Upper lobe of left lung (tissue), 6 donors: ENCODE data around the gene MIGA1. TPM values are rescaled to one million over a fixed set of nuclear protein-coding genes. Genes with fewer than 3 reads are reported as not detected.
A peak's percentile ranks its signal among the peaks of the same experiment; 100 is the strongest.

Source experiments
- ATAC-seq, 2 donors: fragments of 200-7000 bp; cut with Tn5 transposase; one replicate each; pipeline ENCODE4 v1.9.1; 2022; ENCODE audit warnings: mild to moderate bottlenecking in 2 of 2, moderate library complexity in 2 of 2; ENCODE audit not compliant: low FRiP score in 2 of 2
- DNase-seq, 2 donors: peaks; one replicate each; pipeline ENCODE4 v3.0.0-alpha.2; 2019 to 2020
- H3K27ac ChIP-seq, 4 donors: fragments of 200-600 bp; sonication (generic); one replicate each; pipeline ENCODE4 v1.5.1; 2016 to 2019
- H3K27me3 ChIP-seq, 4 donors: fragments of 200-600 bp; sonication (generic); one replicate each; pipeline ENCODE4 v1.5.1; 2017 to 2019
- H3K36me3 ChIP-seq, 4 donors: fragments of 200-600 bp; sonication (generic); one replicate each; pipeline ENCODE4 v1.5.1; 2016 to 2019
- H3K4me1 ChIP-seq, 4 donors: fragments of 200-600 bp; sonication (generic); one replicate each; pipeline ENCODE4 v1.5.1; 2018 to 2019
- H3K4me3 ChIP-seq, 4 donors: fragments of 200-600 bp; sonication (generic); one replicate each; pipeline ENCODE4 v1.5.1; 2017 to 2019; ENCODE audit warnings: mild to moderate bottlenecking in 2 of 4, moderate library complexity in 1 of 4
- H3K9me3 ChIP-seq, 4 donors: fragments of 200-600 bp; sonication (generic); one replicate each; pipeline ENCODE4 v1.5.1; 2018 to 2019
- CTCF ChIP-seq, 6 experiments: fragments of 450-650 bp in 4 of 6; fragments of 200-600 bp in 2 of 6; sonication (generic) in 2 of 6; IDR thresholded peaks; one replicate each; pipeline ENCODE4 v1.5.1; 2016 to 2019; ENCODE audit warnings: antibody characterized with exemption in 6 of 6
- EP300 ChIP-seq, 4 donors: sonication (generic); formaldehyde crosslinking; IDR thresholded peaks; one replicate each; pipeline ENCODE4 v1.5.1; 2017; ENCODE audit warnings: antibody characterized with exemption in 4 of 4, control low read depth in 2 of 4
- POLR2A ChIP-seq, 4 donors: fragments of 450-650 bp; IDR thresholded peaks; one replicate each; pipeline ENCODE4 v1.5.1; 2016 to 2017; ENCODE audit warnings: antibody characterized with exemption in 4 of 4, mild to moderate bottlenecking in 2 of 4
- POLR2AphosphoS5 ChIP-seq, 2 donors: sonication (generic); formaldehyde crosslinking; IDR thresholded peaks; one replicate each; pipeline ENCODE4 v1.5.1; 2017; ENCODE audit warnings: antibody characterized with exemption in 2 of 2
- WGBS, 2 donors: methylation state at CpG; one replicate each; pipeline ENCODE4 v1.1.5; 2017 to 2018; 5-methylcytosine and 5-hydroxymethylcytosine counted together
- total RNA-seq, 6 donors: library from RNA; depleted of rRNA in 4 of 6; stranded (reverse); fragments of >200 nt in 4 of 6; gene quantifications; one replicate each; pipeline versions ENCODE4 v1.1.0 to v1.2.1, GENCODE V29; 2016 to 2021
- donor health status: DM: no; HTN: no; CAD: no; lungs with moderate emphysema.
- donor health status: DM: no; HTN: yes; CAD: no; lungs with severe emphysema.

MIGA1 gene
- total RNA-seq, 6 donors from 2014 or later: 7.7 to 19.2 (median 13.5) TPM

DNA sequence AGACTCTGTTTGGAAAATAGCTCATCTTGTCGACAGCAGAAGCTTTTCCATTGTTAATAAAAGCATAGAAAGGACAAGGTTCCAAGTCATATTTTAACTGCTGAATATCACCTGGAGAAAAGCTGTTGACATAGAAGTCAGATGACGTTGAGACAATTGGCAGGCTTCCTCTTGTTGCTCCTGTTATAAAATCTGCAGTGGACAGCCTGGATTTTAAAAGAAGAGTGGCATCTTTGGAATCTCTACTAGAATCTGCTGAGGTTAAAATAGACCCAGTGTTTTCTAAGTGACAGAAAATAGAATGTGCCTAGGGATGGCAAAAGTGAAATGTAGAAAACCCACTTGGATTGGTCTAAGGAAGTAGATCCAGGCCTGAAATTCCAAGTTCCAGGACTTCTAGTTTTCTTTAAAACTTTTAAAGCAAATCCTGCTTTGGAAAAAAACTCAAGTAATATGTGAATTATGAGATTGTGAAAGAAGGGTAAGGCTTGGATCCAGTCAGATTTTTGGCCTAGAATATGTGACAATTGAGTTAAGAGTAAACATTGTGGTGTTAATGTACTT is 55.4 kb downstream of the MIGA1 start:
- ATAC-seq: peak in 1 of 2 donors; percentile 31
- H3K36me3 ChIP-seq: peaks cover 0 to 7% (median 3%) of the 10 kb centered on the region in 4 donors
- H3K27ac ChIP-seq: peak overlapping the region in 3 of 4 donors; percentile 68 to 86 (median 82)
- DNase-seq: peak in 1 of 2 donors; percentile 28
- no peaks in the 10 kb centered on the region for H3K27me3 ChIP-seq
- WGBS, 2 donors: 25 to 46% methylated on average over 2 of the region's 2 CpGs
- no peaks in the 10 kb centered on the region for H3K9me3 ChIP-seq
- no peak overlapping the region for H3K4me3 ChIP-seq
- TF ChIP-seq POLR2A (IDR thresholded peaks at IDR 0.05) (no peak), CTCF (IDR thresholded peaks at IDR 0.05) (no peak), POLR2AphosphoS5 (IDR thresholded peaks at IDR 0.05) (no peak)
- H3K4me1 ChIP-seq: peaks cover 36 to 64% (median 55%) of the 10 kb centered on the region in 4 donors

DNA sequence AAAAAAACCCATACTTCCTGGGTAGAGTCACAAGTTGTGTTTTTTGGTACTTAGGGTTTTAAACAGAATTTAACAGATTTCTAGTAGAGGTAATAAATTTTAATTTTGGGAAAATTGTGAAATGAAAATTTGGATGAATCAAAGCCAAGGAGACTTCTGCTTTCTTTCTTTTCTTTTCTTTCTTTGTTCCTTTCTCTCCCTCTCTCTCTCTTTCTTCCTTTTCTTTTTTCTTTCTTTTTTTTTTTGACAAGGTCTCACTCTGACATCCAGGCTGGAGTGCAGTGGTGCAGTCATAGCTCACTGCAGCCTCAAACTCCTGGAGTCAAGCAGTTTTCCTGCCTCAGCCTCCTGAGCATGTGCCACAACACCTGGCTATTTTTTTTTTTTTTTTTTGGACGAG is 62.1 kb downstream of the MIGA1 start:
- peaks cover 3 to 11% (median 8%) of the 10 kb centered on the region in 4 donors for H3K4me1 ChIP-seq
- DNase-seq (no peak), ATAC-seq (no peak)
- TF ChIP-seq CTCF (IDR thresholded peaks at IDR 0.05) (no peak), EP300 (IDR thresholded peaks at IDR 0.05) (no peak), POLR2AphosphoS5 (IDR thresholded peaks at IDR 0.05) (no peak), POLR2A (IDR thresholded peaks at IDR 0.05) (no peak)
- no peak overlapping the region for H3K27ac ChIP-seq
- H3K4me3 ChIP-seq: no peak overlapping the region
- WGBS, 2 donors: 56 to 73% methylated on average over 1 of the region's 1 CpG
- peaks cover 0 to 26% (median 6%) of the 10 kb centered on the region in 4 donors for H3K36me3 ChIP-seq
- H3K9me3 ChIP-seq: no peaks in the 10 kb centered on the region
- H3K27me3 ChIP-seq: no peaks in the 10 kb centered on the region

GRCh38 chr1:77845951-77846350 is 66.5 kb downstream of the MIGA1 start:
- 95 to 100% methylated on average over 1 of the region's 1 CpG for WGBS, 2 donors

GRCh38 chr1:77846966-77847365 is 67.5 kb downstream of the MIGA1 start:
- no peak overlapping the region for H3K4me3 ChIP-seq
- 72 to 77% methylated on average over 3 of the region's 3 CpGs for WGBS, 2 donors
- H3K27ac ChIP-seq: no peak overlapping the region
- ATAC-seq (no peak), DNase-seq (no peak)
- peaks cover 0 to 24% (median 2%) of the 10 kb centered on the region in 4 donors for H3K36me3 ChIP-seq
- no peaks in the 10 kb centered on the region for H3K4me1 ChIP-seq
- H3K27me3 ChIP-seq: no peaks in the 10 kb centered on the region
- TF ChIP-seq EP300 (IDR thresholded peaks at IDR 0.05) (no peak), CTCF (IDR thresholded peaks at IDR 0.05) (no peak), POLR2A (IDR thresholded peaks at IDR 0.05) (no peak), POLR2AphosphoS5 (IDR thresholded peaks at IDR 0.05) (no peak)
- H3K9me3 ChIP-seq: no peaks in the 10 kb centered on the region

More at GRCh38 chr1:77845951-77846350, 66.5 kb downstream of the MIGA1 start:
- DNase-seq: no peak
- H3K27ac ChIP-seq: no peak overlapping the region
- no peak for ATAC-seq
- no peaks in the 10 kb centered on the region for H3K9me3 ChIP-seq
- no peak overlapping the region for H3K4me3 ChIP-seq
- H3K36me3 ChIP-seq: peaks cover 0 to 22% (median 2%) of the 10 kb centered on the region in 4 donors
- TF ChIP-seq POLR2A (IDR thresholded peaks at IDR 0.05) (no peak), POLR2AphosphoS5 (IDR thresholded peaks at IDR 0.05) (no peak), CTCF (IDR thresholded peaks at IDR 0.05) (no peak), EP300 (IDR thresholded peaks at IDR 0.05) (no peak)
- H3K4me1 ChIP-seq: no peaks in the 10 kb centered on the region
- H3K27me3 ChIP-seq: no peaks in the 10 kb centered on the region

- WGBS, 2 donors: 66 to 74% methylated on average over 9 of the region's 9 CpGs
- no peak for ATAC-seq
- no peaks in the 10 kb centered on the region for H3K9me3 ChIP-seq
- no peak overlapping the region for H3K4me3 ChIP-seq
- no peak for DNase-seq
- no peaks in the 10 kb centered on the region for H3K27me3 ChIP-seq
- H3K4me1 ChIP-seq: no peaks in the 10 kb centered on the region
- peaks cover 0 to 24% (median 2%) of the 10 kb centered on the region in 4 donors for H3K36me3 ChIP-seq
- TF ChIP-seq POLR2AphosphoS5 (IDR thresholded peaks at IDR 0.05): no peak
- H3K27ac ChIP-seq: no peak overlapping the region
These were observed 68.2 kb downstream of the MIGA1 start for GRCh38 chr1:77847621-77848080.
